ENCODE results near the gene MME. TPM values are rescaled to one million over a fixed set of nuclear protein-coding genes. Genes with fewer than 3 reads are reported as not detected.

Gene MME
- total and polyA plus RNA-seq, 10 of the 15 experiments (the other 5 are each of a cell fraction or from before 2014, with no cell fraction given), result under 0.01 to 0.23 (median 0.09) TPM; not detected in 3

DNA sequence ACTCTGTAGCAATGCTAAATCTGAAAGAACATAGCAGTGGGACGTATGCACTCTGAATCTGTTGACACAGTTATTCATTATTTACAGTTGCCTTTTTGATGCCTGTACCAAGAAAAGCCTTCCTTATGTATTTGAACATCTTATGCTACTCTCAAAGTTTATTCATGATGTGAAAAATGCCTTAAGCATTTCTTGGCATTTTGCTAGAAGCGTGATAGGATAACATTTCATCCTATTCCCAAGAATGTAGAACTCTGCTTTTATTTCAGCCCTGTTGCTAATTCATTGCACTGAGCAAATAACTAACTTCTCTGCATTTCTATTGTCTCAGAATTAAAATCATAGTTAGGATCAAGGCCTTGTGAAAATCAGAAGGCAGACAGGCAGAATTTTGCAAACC, 107.9 kb downstream of the MME start:
- no peaks in the 10 kb centered on the region for H4K20me1 ChIP-seq (ENCODE audit: control insufficient read depth, insufficient read depth)
- H3K27ac ChIP-seq (ENCODE audit: control insufficient read depth, insufficient read depth), result no peak overlapping the region
- no peaks in the 10 kb centered on the region for H3K4me1 ChIP-seq (ENCODE audit: control insufficient read depth, insufficient read depth, low read length)
- SMC1A ChIA-PET (ENCODE audit: uncharacterized antibody, unreplicated experiment), result no interaction called here
- POLR2A ChIA-PET, result no interaction called here
- WGBS (ENCODE audit: insufficient coverage, insufficient replicate concordance, low lambda C conversion rate, missing lambda C conversion rate), result 14% methylated on average over 2 of the region's 2 CpGs
- H3K9ac ChIP-seq (ENCODE audit: control insufficient read depth, insufficient read depth, low read length), result no peak overlapping the region
- ATAC-seq, result no peak
- BruUV-seq (replicated peaks), result no TSS peak
- no peak overlapping the region for H3K4me3 ChIP-seq
- no peaks in the 10 kb centered on the region for H3K9me3 ChIP-seq (replicated peaks; ENCODE audit: control insufficient read depth, insufficient read depth, low read length)
- no peaks in the 10 kb centered on the region for H3K36me3 ChIP-seq (ENCODE audit: control insufficient read depth in 2 of 2, insufficient read depth in 2 of 2, low read length in 1 of 2)
- intact Hi-C loops (cut with micrococcal nuclease; ENCODE audit: unreplicated experiment) (no loop called here), in situ Hi-C loops (cut with MboI) (no loop called here)
- no peak overlapping the region for H2AFZ ChIP-seq (ENCODE audit: control insufficient read depth, low read depth, low read length)
- TF ChIP-seq GABPA (IDR thresholded peaks at IDR 0.05; ENCODE audit: low read depth), result no peak
- TF ChIP-seq CREB1 (IDR thresholded peaks at IDR 0.05; ENCODE audit: low read depth), result no peak
- no peak for TF ChIP-seq NFXL1 (IDR thresholded peaks at IDR 0.05; ENCODE audit: borderline replicate concordance)
- TF ChIP-seq, protein P1, sequence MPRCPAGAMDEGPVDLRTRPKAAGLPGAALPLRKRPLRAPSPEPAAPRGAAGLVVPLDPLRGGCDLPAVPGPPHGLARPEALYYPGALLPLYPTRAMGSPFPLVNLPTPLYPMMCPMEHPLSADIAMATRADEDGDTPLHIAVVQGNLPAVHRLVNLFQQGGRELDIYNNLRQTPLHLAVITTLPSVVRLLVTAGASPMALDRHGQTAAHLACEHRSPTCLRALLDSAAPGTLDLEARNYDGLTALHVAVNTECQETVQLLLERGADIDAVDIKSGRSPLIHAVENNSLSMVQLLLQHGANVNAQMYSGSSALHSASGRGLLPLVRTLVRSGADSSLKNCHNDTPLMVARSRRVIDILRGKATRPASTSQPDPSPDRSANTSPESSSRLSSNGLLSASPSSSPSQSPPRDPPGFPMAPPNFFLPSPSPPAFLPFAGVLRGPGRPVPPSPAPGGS (IDR thresholded peaks at IDR 0.05; ENCODE audit: borderline replicate concordance, insufficient read depth, low read depth, low read length, poor library complexity, severe bottlenecking), result no peak
- TF ChIP-seq NBN (IDR thresholded peaks at IDR 0.05), result no peak
- H3K79me2 ChIP-seq (ENCODE audit: control insufficient read depth, insufficient read depth, low read length), result no peaks in the 10 kb centered on the region
- DNase-seq (ENCODE audit: low read depth, low spot score), result no peak
- RAD21 ChIA-PET (ENCODE audit: unreplicated experiment), result no interaction called here
- CTCF ChIA-PET, result no interaction called here
- no peak overlapping the region for H3K4me2 ChIP-seq (ENCODE audit: control insufficient read depth, insufficient read depth)
- no peak for FAIRE-seq
- H3K27me3 ChIP-seq (replicated peaks in 1 of 2; ENCODE audit: control insufficient read depth in 2 of 2, insufficient read depth in 2 of 2, low read length in 1 of 2), result no peaks in the 10 kb centered on the region

DNA sequence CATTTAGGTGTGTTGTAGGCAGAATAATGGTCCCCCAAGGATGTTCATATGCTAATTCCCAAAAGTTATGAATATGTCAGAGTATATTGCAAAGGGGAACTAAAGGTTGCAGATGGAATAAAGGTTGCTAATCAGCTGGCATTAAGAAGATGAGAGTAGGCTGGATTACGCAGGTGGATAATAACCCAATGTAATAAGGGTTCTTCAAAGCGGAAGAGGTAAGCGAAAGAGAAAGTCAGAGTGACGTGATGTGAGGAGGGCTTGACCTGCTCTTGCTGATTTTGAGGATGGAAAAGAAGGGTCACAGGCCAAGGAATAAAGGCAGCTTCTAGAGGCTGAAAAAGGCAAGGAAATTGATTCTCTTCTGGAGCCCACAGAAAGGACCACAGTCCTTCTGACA, 109.4 kb downstream of the MME start:
- Histone ChIP-seq H3K4me2 (ENCODE audit: control insufficient read depth, insufficient read depth) (no peak overlapping the region), H4K20me1 (ENCODE audit: control insufficient read depth, insufficient read depth) (no peaks in the 10 kb centered on the region), H3K27me3 (replicated peaks in 1 of 2; ENCODE audit: control insufficient read depth in 2 of 2, insufficient read depth in 2 of 2, low read length in 1 of 2) (no peaks in the 10 kb centered on the region), H3K4me3 (no peak overlapping the region), H3K9ac (ENCODE audit: control insufficient read depth, insufficient read depth, low read length) (no peak overlapping the region), H3K9me3 (replicated peaks; ENCODE audit: control insufficient read depth, insufficient read depth, low read length) (no peaks in the 10 kb centered on the region), H3K79me2 (ENCODE audit: control insufficient read depth, insufficient read depth, low read length) (no peaks in the 10 kb centered on the region), H3K4me1 (ENCODE audit: control insufficient read depth, insufficient read depth, low read length) (no peaks in the 10 kb centered on the region), H3K27ac (ENCODE audit: control insufficient read depth, insufficient read depth) (no peak overlapping the region), H2AFZ (ENCODE audit: control insufficient read depth, low read depth, low read length) (no peak overlapping the region), H3K36me3 (ENCODE audit: control insufficient read depth in 2 of 2, insufficient read depth in 2 of 2, low read length in 1 of 2) (no peaks in the 10 kb centered on the region)
- DNase-seq (ENCODE audit: low read depth, low spot score) (no peak), FAIRE-seq (no peak), ATAC-seq (peak; percentile 65)
- BruUV-seq (replicated peaks), result no TSS peak
- WGBS (ENCODE audit: insufficient coverage, insufficient replicate concordance, low lambda C conversion rate, missing lambda C conversion rate), result 50% methylated on average over 4 of the region's 4 CpGs
- ChIA-PET RAD21 (ENCODE audit: unreplicated experiment) (no interaction called here), POLR2A (no interaction called here), SMC1A (ENCODE audit: uncharacterized antibody, unreplicated experiment) (no interaction called here), CTCF (interaction anchor here (0.6 kb wide), 1 partner anchor 24 kb away, joined by 4 read pairs; no protein-coding TSS in a partner anchor)
- intact Hi-C loops (cut with micrococcal nuclease; ENCODE audit: unreplicated experiment), result no loop called here
- in situ Hi-C loops (cut with MboI), result no loop called here
- TF ChIP-seq NFIC (IDR thresholded peaks at IDR 0.05; ENCODE audit: low read depth, low read length) (no peak), SIX5 (IDR thresholded peaks at IDR 0.05; ENCODE audit: low read depth, low read length, severe bottlenecking) (no peak), RB1 (IDR thresholded peaks at IDR 0.05; ENCODE audit: borderline replicate concordance) (no peak), NR2F1 (conservative IDR thresholded peaks at IDR 0.05) (no peak), BRCA1 (IDR thresholded peaks at IDR 0.05; ENCODE audit: low read depth, low read length) (no peak), SUPT20H (IDR thresholded peaks at IDR 0.05; ENCODE audit: borderline replicate concordance, control insufficient read depth, low read depth, low read length) (no peak), MEF2A (IDR thresholded peaks at IDR 0.05; ENCODE audit: insufficient read depth, low read depth, low read length) (no peak), SMAD1 (IDR thresholded peaks at IDR 0.05; ENCODE audit: low read depth, partially characterized antibody) (no peak), CREM (IDR thresholded peaks at IDR 0.05; ENCODE audit: low read depth) (no peak)
- TF ChIP-seq, protein P1 (IDR thresholded peaks at IDR 0.05; ENCODE audit: borderline replicate concordance, insufficient read depth, low read depth, low read length, poor library complexity, severe bottlenecking), result no peak
- TF ChIP-seq, protein P2, sequence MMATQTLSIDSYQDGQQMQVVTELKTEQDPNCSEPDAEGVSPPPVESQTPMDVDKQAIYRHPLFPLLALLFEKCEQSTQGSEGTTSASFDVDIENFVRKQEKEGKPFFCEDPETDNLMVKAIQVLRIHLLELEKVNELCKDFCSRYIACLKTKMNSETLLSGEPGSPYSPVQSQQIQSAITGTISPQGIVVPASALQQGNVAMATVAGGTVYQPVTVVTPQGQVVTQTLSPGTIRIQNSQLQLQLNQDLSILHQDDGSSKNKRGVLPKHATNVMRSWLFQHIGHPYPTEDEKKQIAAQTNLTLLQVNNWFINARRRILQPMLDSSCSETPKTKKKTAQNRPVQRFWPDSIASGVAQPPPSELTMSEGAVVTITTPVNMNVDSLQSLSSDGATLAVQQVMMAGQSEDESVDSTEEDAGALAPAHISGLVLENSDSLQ (IDR thresholded peaks at IDR 0.05), result no peak

All from GM12878 (cell line).